Stimulated activated CD4-positive, alpha-beta T cell treated with anti-CD3 and anti-CD28 coated beads, Interleukin-4, amount 100 ng/mL, for 24 hours (primary cell): Measurements from ENCODE around the gene CCDC107.
A peak's percentile ranks its signal among the peaks of the same experiment; 100 is the strongest.
"Not testable (repeated sequence)": the region's sequence is repeated elsewhere in the genome, so short reads cannot be mapped to it uniquely, and the experiment has no call there.

Experiments
- DNase-seq: peaks from one replicate; pipeline ENCODE4 v3.0.0-alpha.2; 2020

Gene CCDC107

GRCh38 chr9:35638751-35639150, 19.3 kb upstream of the CCDC107 start:
- not testable (repeated sequence) for DNase-seq

DNA sequence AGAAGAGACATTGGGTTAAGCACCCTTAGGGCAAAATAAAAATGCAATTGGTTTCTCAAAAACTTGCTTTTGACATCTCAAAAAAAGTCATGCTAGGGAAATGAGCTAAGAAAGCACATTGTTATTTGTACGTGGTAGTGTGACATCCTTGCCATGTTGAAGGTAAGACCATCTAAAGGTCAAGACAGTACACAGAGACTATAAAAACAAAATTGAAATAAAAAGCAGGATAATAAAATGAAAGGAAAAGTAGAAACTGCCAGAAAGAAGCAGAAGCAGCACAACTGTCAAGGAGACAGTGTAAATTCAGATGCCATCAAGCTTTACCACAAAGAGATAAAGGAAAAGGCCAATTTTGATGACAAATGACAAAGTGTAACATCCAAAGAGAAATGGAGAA, 18.9 kb upstream of the CCDC107 start:
- not testable (repeated sequence) for DNase-seq

DNA sequence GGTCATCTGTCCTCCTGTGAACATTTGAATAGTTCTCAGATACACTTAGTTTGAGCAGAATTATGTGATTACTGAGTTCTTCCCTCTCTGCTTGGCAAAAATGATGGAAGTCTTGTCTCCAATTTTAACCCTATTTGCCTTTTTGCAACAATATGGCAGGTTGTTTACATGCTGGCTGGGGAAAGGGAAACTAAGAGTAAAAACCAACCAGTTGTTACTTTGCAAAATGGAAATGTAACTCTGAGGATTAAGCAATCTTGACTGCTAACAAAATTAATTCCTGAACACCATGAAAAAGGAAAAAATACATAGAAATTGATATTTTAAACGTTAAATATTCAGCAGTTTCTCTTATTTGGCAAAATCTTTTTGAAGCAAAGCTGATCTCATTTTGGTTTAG, 18.5 kb upstream of the CCDC107 start:
- DNase-seq, result no peak

DNA sequence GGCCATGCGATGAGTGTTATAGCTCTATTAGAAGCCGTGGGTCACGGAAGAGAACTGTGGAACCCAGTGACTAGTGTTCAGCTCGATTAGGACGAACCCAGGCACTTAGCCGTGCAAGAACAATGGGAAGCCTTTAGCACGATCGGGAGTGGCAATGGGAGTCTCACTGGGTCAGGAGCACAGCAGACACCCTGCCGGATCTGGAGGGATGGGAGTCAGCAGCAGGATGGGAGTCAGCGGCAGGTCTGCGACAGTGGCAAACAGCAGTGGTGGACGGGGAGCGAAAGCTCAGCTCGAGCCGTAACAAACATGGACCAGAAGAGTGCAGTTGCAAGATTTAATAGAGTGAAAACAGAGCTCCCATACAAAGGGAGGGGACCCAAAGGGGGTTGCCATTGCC, 17.7 kb upstream of the CCDC107 start:
- DNase-seq, result not testable (repeated sequence)

GRCh38 chr9:35641478-35641877, 16.6 kb upstream of the CCDC107 start:
- not testable (repeated sequence) for DNase-seq

DNA sequence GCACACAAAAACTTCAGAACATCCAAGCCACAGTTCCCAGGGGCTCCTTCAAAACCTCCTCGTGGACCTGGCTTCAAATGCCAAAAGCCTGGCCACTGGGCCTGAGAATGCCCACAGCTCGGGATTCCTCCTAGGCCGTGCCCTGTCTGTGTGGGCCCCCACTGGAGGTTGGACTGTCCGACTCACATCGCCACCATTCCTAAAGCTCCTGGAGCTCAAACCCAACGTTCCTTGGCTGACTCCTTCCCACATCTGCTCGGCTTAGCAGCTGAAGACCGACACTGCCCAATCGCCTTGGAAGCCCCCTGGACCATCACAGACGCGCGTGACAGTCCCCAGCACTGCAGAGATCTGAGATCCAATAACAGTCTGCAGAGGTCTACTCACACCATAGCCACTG, 15.0 kb upstream of the CCDC107 start:
- no peak for DNase-seq

- DNase-seq, result not testable (repeated sequence)
Measured at GRCh38 chr9:35645736-35646135, 12.4 kb upstream of the CCDC107 start.

DNA sequence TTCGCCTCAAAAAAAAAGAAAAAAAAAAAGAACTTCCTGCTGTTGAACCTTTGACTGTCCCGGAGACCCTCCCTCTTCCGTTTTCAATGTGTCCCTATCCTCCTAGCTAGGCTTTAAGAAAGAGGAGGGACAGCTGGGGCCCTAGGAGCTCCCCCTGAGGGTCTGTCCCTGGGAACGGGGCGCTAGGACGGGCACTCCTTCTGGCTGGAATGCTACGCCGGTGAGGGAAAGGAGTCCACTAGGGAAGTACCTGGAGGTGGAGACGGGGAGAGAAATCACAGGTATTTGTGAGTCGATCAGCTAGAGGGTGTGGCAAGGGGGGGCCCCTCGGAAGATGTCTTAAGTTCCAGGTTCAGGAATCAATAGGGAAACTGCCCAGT, 11.9 kb upstream of the CCDC107 start:
- DNase-seq, result no peak

GRCh38 chr9:35646533-35647265, 11.4 kb upstream of the CCDC107 start:
- DNase-seq, result peak; percentile 91

DNA sequence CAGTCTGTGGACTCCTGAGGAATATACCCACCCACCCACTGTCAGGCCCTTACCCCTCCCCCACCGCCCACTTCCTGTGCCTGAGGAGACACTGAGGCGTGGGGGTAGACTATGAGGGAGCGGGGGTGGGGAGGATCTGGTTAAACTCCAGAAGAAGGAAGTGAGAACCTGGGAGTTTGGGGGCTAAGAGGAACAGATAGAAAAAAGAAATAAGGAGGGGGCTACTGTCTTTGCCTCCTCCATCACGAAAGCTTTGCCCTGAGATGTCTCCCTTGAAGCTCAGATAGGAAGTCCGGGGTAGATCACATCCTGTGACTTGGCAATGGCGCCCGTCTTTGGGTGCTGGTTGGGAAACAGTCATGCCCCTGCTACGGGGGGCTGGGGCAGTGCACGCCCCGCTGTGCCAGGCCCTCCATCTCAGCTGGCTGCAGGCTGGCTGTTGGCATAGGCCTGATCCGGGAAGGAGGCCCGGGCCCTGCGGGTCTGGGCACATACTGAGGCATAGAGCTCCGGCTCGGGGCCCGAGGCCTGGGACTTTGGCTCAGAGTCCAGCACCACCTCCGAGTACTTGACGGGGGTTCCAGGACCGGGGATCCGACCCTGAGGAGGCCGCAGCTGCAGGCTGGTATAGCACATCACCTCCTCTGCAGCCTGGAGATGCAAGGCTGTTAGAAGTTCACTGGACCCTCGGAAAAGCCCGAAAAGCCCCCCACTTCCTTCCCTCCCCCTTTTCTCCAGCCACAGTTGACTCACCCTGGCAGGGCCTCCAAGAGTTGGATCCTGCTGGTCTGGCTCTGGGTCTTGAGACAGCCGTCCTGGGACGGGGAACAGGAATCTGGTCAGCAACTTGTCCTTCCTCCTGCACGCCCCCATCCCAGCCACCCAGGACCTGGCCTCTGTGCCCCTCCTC, 8.4 kb upstream of the CCDC107 start:
- peak; percentile 45 for DNase-seq

DNA sequence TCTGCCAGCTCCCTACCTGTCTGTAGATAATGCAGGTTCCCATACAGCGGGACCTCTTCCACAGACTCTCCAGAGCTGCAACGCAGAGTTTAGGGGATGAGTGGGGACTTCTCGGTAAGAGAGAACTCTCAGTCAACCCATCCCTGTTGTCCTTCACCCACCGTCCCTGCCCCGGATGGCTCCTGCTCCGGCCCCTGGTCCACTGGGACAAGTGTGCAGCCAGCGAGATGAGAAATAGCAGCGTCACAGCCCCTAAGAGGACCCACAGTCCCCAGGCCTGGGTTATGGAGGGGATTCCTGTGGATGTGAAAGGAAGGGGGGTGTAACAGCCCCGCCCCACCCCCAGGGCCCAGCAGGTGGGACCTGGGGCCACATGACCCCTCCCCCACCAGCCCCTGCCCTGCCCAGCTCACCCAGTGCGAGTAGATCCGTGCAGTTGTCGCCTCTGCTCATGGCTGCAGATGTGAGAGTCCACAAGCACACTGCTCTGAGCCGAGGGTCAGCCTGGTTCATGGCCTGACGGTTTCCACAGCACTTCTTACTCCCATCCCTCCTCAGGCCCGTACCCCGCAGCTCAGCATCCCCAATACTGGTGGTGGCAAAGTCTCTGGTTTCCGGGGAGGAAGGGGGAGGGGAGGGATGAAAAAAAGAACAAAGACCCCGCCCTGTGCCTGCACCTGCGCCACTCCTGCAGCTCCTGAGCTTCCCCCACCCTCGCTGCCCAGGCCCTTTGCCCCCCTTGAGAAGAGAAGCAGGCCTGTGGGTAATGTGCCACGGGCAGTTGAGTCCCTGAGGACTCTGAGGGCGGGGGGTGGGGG, 7.5 kb upstream of the CCDC107 start, which contains the start of gene SIT1:
Gene SIT1, minus strand, starts transcription at position 591 of the 818 bp plus-strand sequence. Its CDS starts 78 bp downstream, at position 513.
- DNase-seq, result peak; percentile 30

- no peak for DNase-seq
Measured at GRCh38 chr9:35651956-35652828, 5.9 kb upstream of the CCDC107 start.

GRCh38 chr9:35652829-35653209, 5.3 kb upstream of the CCDC107 start:
- DNase-seq, result no peak

DNA sequence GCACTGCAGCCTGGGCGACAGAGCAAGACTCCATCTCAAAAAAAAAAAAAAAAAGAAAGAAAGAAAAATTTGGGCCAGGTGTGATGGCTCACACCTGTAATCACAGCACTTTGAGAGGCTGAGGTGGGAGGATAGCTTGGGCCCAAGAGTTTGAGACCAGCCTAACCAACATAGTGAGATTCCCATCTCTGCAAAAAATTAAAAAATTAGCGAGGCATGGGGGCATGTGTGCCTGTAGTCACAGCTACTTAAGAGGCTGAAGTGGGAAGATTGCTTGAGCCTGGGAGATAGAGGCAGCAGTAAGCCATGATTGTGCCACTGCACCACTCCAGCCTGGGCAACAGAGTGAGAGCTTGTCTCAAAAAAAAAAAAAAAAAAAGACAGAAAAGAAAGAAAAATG, 4.5 kb upstream of the CCDC107 start:
- no peak for DNase-seq

DNA sequence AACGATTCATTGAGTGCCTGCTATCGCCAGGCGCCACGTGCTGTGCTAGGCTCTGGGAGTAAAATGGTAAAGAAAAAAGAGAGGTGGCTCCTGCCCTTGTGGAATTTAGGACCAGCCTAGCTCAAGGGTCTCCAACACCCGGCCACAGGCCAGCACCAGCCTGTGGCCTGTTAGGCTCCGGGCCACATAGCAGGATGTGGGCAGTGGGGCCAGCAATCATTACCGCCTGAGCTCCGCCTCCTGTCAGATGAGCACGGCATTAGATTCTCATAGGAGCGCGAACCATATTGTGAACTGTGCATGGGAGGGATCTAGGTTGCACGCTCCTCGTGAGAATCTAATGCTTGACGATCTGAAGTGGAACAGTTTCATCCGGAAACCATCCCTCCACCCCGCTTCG, 1.7 kb upstream of the CCDC107 start:
- DNase-seq, result no peak

DNA sequence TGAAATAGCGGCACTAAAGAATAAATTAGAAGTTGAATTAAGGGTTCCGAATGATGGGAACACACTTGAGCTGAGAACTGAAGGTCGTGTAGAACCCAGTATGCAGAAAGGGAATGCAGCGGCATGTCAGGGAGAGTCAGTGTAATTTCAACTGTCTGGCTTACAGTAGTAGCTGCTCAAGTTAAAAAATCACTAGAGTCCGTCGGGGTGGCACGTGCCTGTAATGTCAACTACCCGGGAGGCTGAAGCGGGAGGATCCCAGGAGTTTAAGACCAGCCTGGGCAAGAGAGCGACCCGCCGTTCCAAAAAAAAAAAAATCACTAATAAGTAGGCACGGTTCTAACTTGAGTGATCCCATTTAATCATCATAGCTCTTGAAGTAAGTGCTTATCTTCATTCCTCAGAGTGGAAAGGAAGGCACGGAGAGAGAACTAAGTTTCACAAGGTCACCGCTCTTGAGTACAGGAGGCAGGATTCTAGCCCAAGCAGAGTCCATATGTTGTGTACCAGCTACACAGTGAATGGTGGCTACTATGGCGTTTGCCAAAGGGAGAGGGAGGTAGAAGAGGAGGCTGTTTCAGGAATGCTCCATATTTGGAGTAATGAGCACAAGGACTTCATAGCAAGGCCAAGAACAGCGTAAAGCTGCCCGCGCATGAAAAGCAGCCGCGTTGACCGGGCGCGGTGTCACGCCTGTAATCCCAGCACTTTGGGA, 1.1 kb upstream of the CCDC107 start:
- no peak for DNase-seq

GRCh38 chr9:35657546-35658136, 451 bp upstream of the CCDC107 start, which contains the start of gene RMRP:
RMRP (minus strand) TSS chr9:35658019.
- peak; percentile 96 for DNase-seq

DNA sequence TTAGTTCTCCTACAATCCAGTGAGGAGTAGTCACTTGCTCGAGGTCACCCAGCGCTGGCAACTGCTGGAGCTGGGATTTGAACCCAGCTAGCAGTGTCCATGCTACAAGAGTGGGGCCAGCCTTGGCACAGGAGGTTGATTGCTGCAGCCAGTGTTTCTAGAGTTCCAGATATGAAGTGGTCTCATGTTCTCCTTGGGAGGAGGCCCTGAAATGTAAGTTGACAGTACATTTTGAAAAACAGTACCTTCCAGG, 802 bp downstream of the CCDC107 start:
- no peak for DNase-seq

DNA sequence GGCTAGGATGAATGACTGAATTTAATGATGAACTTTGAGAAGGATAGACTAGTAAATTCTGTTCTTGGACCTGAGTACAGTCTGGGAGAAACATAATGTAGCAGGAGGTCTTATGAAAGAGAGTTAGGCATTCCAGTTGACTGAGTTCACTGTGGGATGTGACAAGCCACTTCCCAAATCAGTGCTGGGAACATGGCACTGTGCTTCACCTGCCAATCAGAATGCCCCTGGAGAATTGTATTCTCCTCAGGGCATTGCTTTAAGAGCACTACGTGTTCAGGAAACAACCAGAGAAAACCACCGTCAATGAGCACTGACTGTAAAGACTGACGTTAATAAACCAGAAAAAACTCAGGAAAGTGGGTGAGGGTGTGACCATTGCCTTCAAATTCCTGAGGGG, 1.2 kb downstream of the CCDC107 start:
- DNase-seq, result no peak

DNA sequence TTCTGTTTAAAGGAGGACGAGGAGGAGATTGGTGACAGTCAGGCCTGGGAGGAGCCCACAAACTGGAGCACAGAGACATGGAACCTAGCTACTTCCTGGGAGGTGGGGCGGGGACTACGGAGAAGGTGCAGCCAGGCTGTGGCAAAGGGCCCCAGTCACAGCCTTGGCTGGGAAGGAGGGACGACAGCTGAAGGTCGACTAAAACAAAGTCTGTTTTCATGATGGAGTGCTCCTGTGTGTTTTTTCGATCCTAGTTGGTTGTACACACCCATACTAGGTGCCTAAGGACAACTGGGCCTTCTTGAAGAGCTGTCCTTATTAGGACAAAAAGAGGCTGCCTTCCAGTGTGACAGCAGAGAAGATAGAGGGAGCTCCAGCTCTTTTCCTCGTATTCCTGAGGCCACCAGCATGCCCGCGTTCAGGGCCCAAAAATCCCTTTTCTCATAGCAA, 2.9 kb downstream of the CCDC107 start:
- DNase-seq, result no peak

GRCh38 chr9:35661756-35662350, 3.8 kb downstream of the CCDC107 start:
- peak; percentile 26 for DNase-seq
